GM21825 (cell line): ENCODE results near the gene ZDHHC19.
"Not testable (repeated sequence)": the region's sequence is repeated elsewhere in the genome, so short reads cannot be mapped to it uniquely, and the experiment has no call there.

Experiments used
- ATAC-seq: cut with Tn5 transposase; IDR thresholded peaks from one replicate; pipeline ENCODE4 v1.9.1; 2021; ENCODE audit warnings: mild to moderate bottlenecking, moderate library complexity; ENCODE audit not compliant: unreplicated experiment

ZDHHC19 gene

DNA sequence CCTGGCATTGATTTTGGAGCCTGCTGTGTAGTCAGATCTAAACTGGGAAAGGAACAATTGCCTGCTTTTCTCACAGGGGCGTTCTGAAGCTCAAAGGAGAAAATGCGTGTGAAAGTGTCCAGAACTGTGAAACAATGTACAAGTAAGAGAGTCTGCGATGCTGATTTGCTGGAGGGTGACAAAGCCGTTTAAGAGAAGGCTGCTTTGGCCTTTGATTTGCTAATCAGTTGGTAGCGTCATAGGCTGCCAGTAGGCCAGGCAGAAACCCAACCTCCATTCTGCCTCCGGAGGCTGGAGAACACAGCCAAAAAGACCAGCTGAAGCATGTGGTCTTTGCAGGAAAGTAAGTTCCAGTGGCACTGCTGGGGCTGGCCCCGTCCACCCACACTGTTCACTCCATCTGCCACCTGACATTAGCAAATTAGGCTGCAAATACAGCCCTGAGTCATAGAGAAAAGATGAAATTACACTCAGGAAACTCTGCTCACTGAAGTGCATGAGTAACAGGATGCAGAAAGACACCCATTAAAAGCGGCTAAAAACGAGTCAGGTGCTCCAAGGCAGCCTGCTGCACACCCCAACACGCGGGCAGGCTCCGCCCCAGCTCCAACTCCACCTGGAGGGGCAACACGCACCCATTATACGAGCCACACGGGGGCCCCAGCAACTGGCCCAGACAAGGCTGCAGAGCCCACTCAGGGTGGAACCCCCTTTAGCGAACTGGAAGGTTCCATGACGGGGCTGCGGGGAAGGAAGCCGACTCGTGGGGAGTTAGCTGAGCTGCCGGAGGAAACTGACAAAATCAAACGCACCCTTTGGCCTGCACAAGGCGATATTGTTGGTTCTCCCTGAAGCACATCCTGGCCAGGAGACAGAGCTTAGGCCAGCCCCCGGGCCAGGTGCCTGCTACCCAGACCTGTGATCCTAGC, 31.6 kb downstream of the ZDHHC19 start:
- ATAC-seq = peak; percentile 62

DNA sequence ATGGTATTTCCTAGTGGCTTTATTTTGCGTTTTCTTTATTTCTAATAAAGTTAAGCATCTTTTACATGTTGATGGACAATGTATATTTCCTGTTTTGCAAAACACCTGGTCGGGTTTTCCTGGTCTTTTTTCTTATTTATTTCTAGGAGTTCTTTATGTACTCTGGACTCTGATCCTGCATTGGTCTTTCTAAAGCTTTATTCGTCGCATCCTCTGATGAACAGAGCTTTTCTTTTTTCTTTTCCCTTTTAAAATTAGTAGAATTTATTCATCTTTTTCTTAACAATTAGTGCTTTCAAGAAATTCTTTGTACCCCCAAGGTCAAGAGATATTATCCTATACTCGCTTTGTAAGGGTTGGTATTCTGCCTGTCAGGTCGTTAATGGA, 32.2 kb downstream of the ZDHHC19 start:
- no peak for ATAC-seq

DNA sequence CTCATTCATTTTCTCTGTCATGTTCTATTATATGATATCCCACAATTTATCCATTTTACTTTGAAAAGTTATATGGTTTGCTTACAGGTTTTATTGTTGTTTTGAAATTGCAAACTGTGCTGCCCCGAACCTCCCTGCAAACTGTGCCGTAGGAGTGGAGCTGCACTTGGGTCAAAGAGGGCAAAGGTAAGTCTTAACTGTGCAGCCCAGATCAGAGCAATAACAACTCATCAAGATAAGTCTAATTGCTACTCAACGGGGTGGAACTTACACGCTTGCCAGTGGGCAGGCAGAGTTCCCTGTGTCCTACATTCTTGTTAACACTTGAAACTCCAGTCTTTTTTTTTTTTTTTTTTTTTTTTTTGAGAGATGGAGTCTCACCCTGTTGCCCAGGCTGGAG, 33.2 kb downstream of the ZDHHC19 start:
- no peak for ATAC-seq

DNA sequence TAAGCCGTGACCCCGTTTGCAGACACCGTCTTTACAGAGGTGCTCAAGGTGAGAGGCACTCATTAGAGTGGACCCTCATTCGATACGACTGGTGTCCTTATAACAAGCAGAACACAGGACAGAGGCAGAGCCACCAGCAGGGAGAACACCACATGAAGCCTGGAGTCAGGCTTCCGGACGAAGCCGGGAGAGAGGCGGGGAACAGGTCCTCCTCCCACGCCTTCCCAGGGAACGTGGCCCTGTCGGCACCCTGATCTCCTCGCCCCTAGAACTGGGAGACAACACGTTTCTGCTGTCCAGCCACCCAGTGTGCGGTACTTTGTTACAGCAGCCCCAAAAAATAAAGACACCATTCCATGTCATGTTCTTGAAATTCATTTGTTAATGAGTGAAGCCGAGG, 33.6 kb downstream of the ZDHHC19 start:
- ATAC-seq = no peak

DNA sequence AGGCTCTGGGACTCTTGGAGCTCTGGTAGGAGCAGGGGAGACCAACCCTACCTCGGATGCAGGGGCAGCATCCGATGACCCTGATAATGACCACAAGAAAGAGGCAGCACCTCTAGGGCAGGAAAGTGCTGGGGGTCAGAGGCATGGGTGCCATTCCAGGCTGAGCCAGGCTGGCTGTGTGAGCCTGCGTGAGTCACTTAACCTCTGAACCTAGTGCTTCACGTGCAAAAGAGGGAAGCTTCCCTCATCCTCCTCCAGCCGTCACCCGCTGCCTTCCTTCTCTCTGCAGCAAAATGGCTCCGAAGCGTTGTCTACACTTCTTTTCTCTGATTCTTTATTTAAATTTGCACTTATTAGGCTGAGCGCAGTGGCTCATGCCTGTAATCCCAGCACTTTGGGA, 35.5 kb downstream of the ZDHHC19 start:
- ATAC-seq = no peak

DNA sequence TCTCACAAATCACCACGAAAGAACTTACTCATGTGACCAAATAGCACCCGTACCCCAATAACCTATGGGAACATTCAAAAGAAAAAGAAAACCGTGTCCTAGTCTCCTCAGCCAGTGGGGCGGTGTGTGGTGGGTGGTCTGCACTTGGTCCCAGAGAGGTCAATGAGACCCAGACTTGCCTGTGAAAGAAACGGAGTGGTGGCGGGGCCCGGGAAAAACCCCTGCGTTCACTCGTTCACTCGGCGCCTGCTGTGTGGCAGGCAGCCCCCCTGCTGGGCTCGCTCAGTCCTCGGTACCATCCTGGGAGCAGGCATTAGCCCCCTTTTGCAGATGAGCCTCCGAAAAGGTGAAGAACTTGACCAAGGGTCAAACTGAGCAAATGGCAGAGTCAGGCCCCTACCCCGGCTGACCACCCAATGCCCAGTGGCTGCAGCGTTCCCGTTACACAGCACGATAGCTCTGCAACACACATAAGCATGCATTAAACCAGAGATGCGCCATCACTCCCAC, 36.0 kb downstream of the ZDHHC19 start:
- no peak for ATAC-seq

DNA sequence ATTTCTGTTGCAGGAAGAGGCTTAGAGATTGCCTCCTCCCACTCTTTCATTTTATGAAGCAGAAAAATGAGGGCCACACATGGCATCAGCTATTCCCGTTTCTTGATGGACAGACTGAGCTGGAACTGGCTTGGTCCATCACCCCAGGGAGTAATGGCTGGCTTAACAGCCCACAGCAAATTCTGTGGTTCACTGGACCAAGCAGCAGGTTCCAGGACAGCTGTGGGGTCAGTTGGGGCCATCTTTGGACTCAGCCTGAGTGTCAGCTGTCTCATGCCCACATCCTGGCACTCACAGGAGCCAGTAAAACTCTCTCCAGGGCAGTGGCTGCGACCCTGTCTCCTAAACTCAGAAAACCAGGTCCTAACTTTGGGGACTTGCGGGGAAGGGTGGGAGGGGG, 36.5 kb downstream of the ZDHHC19 start:
- no peak for ATAC-seq

DNA sequence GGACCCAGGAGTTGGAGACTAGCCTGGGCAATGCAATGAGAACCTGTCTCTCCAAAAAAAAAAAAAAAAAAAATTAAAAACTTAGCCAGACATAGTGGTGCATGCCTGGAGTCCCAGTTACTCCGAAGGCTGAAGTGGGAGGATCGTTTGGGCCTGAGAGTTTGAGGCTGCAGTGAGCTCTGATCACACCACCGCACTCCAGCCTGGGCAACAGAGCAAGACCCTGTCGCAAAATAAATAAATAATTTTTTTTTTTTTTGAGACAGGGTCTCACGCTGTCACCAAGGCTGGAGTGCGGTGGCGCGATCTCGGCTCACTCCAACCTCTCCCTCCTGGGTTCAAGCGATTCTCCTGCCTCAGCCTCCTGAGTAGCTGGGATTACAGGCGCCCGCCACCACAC, 40.9 kb downstream of the ZDHHC19 start:
- not testable (repeated sequence) for ATAC-seq

DNA sequence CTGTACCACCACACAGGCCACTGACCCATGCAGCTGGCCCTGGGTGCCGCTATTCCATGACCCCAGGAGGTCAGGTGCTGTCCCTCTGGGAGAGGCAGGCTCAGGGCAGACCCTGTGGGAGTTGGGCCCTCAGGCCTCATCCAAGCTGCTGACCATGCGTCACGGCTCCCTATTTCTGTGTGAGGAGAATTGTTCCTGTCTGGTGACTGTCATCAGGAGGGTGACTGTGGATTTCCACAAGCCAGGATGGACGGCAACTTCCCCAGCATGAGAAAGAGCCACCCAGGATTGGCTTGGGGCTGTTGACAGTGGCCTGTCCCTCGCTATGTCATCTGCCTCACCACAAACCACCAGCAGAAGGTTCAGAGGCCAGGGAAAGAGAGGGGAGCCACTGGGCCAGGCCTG, 41.4 kb downstream of the ZDHHC19 start:
- no peak for ATAC-seq

DNA sequence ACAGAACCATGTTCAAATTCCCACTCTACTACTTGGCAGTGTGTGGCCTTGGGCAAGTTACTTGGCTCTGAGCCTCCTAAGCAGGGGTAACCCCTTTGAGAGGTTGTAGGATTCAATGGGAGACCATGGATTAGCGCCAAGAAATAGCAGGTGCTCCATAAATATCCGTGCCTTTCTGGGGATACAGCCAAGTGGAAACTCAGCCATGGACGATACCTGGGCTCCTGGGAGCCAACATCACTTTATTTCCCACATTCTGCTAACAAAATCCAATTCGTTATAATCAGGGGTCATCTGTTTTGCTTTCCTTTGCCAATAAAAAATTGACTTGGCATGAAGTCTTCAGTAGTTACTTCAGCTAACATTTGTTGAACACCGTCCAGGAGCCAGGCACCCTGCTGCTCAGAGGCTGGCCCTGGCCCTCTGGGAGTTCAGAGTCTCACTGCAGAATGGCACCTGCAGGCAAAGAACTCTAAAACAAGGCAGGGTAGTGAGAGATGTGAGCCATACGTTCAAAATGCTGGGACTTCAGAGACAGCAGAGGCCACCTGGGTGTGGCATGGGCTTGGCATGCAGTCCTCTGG, 42.3 kb downstream of the ZDHHC19 start:
- ATAC-seq = no peak

DNA sequence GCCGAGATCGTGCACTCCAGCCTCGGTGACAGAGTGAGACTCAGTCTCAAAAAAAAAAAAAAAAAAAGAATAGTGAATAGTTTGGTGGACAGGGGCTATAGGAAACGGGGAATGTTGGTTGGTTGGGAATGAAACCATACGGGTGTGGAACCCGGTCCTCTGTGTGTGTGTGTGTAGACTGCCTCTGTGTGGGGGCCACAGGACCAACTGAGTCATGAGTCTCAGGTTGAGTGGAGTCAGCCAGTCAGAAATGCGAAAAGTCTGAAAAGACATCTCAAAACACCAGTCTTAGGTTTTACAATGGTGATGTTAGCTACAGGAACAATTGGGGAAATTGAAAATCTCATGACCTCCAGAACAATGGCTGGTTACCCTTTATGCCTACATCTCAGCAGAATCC, 44.5 kb downstream of the ZDHHC19 start:
- no peak for ATAC-seq

DNA sequence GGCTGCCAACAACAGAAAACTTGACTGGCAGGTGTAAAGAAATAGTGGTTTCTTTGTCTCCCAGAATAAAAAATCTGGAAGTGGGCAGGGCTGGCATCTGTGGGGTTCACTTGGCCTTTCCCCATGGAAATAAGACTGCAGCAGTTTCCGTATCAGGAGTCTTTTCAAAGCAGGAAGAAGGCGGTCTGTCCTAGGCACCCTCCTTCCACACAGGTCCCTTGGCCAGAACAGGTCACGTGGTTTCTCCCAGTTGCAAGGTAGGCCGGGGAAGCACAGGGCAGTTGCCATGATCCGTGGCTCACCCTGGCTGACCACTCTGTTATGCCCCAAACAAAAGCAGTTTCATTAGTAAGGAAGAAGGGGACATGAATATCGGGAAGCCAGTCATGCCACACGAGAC, 45.4 kb downstream of the ZDHHC19 start:
- no peak for ATAC-seq

DNA sequence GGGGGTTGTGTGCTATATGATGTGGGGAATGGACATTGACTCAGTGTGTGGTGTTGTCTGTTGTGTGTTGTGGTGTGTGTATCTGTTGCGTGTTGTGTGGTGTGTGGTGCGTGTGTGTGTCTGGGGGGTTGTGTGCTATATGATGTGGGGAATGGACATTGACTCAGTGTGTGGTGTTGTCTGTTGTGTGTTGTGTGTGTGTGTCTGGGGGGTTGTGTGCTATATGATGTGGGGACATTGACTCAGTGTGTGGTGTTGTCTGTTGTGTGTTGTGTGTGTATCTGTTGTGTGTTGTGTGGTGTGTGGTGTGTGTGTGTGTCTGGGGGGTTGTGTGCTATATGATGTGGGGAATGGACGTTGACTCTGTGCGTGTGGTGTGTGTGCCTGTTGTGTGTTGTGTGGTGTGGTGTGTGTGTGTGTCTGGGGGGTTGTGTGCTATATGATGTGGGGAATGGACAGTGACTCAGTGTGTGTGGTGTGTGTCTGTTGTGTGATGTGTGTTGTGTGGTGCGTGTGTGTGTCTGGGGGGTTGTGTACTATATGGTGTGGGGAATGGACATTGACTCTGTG, 46.1 kb downstream of the ZDHHC19 start:
- ATAC-seq = not testable (repeated sequence)

DNA sequence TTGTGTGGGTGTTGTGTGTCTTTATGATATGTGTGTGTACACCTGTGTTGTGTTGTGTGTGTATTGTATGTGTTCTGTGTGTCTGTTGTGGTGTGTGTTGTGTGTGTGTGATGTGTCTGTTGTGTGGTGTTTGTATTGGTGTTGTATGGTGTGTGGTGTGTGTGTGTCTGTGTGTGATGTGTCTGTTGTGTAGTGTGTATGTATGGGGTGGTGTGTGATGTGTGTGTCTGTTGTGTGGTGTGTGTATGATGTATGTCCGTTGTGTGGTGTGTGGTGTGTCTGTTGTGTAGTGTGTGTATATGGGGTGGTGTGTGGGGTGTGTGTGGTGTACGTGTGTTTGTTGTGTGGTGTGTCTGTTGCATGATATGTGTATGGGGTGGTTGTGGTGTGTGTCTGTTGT, 46.6 kb downstream of the ZDHHC19 start:
- no peak for ATAC-seq

DNA sequence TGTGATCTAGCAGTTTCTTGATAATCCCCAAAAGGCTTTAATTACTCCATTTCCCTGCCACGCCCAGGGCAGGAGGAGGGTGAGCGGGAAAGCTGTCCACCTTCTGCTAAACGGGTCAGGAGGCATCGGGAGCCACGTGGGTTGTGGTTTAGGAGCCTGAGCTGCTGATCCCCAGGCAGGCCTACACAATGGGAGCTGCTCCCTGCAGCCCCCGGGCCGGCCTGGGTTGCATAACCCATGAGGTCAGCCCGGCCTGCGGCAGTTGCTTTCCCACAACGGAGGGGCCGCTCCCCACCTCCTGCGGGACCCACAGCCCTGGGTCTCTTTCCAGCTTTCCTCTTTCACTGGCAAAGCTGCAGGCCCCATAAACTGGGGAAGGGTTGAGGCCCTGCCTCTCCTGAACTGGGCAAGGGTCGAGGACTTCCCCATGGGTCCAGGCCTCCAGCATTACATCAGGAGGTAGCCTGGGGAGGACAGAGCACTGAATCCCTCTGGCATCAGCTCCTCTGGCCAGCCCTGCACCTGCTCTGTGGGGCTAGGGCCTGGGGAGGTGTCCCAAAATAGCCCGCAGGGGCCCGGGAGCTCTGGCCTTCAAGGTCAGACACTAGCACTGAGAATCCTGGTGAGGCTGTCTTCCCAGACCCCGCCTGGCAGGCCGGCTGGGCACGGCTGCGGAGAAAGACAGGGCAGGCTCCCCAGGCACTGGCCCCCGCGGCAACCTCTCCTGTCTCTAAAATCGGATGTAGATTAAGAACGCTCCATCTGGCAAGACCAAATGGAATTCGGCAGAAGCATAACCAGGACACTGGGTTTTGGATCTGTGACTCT, 47.3 kb downstream of the ZDHHC19 start:
- no peak for ATAC-seq

DNA sequence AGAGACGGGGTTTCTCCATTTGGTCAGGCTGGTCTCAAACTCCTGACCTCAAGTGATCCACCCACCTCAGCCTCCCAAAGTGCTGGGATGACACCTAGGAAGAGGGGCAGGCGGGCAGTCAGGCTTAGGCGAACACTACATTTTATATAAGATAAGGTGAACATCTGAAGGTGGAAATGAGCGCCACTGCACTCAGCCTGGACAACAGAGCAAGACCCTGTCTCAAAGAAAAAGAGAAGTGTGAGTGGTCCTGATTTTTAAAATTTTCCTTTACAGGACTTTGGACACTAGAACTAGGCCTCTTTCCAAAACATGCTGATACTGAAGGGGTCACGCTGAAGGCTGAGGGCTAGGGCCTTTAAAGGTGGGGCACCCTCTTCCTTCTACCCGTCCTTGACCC, 48.0 kb downstream of the ZDHHC19 start:
- no peak for ATAC-seq

DNA sequence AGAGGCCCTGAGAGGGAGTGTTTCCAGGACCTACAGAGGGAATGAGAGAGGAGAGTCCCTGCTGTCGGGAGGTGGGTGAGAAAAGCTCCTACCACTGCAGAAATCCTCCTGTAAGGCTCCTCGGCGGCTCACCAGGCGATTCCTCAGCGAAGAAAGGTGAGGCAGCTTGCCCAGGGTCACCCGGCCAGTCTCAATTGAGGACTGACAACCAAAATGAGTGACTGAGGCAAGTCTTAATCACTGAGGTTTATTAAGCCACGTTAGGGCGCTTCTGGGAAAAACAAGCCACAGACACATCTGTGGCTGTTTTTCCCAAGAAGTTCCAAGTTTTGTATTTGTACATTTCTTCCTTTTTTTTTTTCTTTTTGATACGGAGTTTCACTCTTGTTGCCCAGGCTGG, 48.5 kb downstream of the ZDHHC19 start:
- no peak for ATAC-seq

DNA sequence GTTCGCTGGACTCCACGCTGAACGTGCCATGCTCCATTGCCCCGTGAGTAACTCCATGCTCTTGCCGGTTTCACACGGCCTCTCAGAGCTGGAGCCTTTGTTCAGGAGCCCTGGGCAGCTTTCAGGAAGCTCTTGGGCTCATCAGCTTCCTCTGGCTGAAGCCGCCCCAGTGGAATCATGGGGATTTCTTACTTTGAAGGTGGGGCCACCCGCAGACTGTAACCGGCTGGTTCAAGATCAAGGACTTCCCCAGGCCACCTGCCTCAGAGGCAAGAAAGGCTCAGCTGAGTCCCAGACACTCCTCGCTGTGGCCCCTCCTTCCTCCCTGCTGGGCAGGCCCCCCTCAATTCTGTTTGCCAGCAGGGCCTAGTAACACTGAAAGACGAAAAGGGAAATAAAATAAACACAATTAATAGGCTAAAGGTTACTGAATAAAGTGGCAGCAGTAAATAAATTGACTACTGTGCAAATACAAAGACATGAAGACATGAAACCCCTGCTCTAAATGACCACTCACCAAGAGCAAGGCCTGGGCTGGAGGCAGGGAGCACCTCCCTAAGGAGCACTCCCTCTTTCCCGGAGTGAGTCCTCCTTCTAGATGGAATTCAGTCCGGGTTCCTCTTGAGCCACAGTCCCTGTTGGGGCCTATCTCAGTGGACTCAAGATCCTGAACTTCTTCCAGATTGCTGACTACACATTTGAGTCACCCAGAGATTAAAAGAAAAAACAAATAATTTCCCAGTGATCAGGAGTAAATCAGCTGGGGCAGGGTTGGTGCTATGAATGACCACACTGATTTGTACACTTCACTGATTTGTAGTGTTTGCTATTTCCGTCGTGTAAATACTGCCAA, 51.0 kb downstream of the ZDHHC19 start:
- peak; percentile 94 for ATAC-seq

DNA sequence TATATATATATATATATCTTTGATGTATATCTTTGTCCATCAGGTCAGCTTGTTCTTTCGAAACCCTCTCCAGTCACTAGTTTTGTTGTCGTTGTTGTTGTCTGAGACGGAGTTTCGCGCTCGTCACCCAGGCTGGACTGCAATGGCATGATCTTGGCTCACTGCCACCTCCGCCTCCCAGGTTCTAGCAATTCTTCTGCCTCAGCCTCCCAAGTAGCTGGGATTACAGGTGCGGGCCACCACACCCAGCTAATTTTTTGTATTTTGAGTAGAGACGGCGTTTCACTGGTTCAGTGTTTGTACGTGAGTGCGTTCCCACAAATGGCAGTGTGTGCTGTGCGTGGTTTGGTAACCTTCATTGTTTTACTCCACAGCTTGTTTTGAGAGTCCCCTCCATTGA, 51.7 kb downstream of the ZDHHC19 start:
- no peak for ATAC-seq

DNA sequence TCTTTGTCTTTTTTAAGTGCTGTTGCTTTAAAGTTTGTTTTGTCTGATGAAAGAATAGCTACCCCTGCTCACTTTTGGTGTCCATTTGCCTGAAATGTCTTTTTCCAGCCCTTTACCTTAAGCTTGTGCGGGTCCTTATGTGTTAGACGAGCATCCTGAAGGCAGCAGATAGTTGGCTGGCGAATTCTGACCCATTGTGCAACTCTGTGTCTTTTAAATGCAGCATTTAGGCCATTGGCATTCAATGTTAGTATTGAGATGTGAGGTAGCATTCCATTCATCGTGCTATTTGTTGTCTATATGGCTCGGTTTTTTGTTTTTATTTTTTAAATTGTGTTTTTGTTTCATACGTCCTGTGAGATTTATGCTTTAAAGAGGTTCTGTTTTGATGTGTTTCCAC, 55.0 kb downstream of the ZDHHC19 start:
- no peak for ATAC-seq
